GM12878 (cell line): ENCODE results near the gene MTMR10.

Source experiments
- BRCA1 ChIP-seq: IDR thresholded peaks from 2 replicates; pipeline ENCODE4 v1.6.1; 2011; ENCODE audit warnings: low read depth, low read length, improper control_type of control experiment
- CHD2 ChIP-seq: IDR thresholded peaks from 2 replicates; pipeline ENCODE4 v1.6.1; 2011; ENCODE audit warnings: low read depth, low read length, improper control_type of control experiment, borderline replicate concordance
- YY1 ChIP-seq: IDR thresholded peaks from 2 replicates; pipeline ENCODE4 v1.6.1; 2011; ENCODE audit warnings: low read depth, mild to moderate bottlenecking, low read length
- TF ChIP-seq, protein P1 (sequence below): fragments of 450-650 bp; IDR thresholded peaks from 2 replicates; pipeline ENCODE4 v1.6.1; 2018; ENCODE audit warnings: borderline replicate concordance, mild to moderate bottlenecking; ENCODE audit not compliant: partially characterized antibody

DNA sequence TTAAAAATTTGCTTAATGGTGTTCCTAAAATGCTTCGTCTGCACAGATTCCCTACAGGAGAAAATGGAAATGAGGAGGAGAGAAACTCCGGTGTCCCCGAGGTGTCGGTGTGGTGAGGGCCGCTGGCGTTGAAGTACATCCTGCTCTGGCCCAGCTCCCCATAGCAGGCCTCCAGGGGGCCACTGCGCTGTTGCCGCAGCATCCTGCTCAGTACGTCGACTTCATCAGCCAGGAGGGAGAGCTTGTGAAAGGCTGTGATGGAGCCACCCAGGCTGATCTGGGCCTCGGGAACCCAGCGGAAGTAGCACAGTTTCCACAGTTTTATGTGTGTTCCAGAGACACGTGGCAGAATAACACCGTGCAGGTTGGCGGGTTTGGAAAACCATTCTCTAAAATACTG lies 49.9 kb downstream of the MTMR10 start:
- TF ChIP-seq YY1 = no peak
- TF ChIP-seq CHD2 = no peak
- no peak for TF ChIP-seq BRCA1
- TF ChIP-seq, protein P1, sequence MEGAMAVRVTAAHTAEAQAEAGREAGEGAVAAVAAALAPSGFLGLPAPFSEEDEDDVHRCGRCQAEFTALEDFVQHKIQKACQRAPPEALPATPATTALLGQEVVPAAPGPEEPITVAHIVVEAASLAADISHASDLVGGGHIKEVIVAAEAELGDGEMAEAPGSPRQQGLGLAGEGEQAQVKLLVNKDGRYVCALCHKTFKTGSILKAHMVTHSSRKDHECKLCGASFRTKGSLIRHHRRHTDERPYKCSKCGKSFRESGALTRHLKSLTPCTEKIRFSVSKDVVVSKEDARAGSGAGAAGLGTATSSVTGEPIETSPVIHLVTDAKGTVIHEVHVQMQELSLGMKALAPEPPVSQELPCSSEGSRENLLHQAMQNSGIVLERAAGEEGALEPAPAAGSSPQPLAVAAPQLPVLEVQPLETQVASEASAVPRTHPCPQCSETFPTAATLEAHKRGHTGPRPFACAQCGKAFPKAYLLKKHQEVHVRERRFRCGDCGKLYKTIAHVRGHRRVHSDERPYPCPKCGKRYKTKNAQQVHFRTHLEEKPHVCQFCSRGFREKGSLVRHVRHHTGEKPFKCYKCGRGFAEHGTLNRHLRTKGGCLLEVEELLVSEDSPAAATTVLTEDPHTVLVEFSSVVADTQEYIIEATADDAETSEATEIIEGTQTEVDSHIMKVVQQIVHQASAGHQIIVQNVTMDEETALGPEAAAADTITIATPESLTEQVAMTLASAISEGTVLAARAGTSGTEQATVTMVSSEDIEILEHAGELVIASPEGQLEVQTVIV = no peak
